Hippocampal formation (tissue), 2 donors: ENCODE measurements around the gene PRKCE.
A peak's percentile ranks its signal among the peaks of the same experiment; 100 is the strongest.

Source experiments
- DNase-seq, 2 donors: peaks; one replicate each; lab custom pipeline; 2025; lab: John Stamatoyannopoulos, UW

The PRKCE gene

DNA sequence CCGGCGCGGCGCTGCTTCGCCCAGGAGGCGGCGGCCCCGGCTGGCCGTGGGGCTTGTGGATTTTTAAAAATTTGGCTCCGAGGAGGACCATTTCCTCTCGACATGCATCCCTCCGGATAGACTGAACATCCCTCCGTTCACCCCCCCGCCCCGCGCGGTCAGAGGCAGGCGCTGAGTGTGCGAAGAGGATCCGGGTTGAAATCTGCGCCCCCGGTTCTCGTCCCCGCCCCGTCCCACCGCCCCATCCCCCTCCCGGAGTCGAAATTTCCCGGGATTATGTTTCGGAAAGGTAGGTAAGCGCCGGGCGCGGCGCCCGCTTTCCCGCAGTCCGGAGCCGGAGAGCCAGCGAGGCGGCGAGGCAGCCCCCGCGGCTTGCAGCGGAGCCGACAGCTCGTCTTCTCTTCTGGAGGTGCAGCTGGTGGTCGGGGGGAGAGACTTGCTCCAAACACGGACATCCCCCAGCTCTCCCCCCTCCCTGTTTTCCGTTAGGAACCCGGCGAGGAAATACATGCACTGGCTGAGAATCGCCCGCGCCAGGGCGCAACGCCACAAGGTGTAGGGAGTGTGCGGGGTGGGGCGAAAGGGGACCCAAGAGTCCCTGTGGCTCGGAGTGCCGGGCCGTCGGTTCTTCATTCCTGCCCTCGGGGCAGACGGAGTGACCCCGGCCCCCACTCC, at the start of gene PRKCE:
TSS of gene PRKCE (plus strand) at position 261 of the 675 bp plus-strand sequence.
- peak in 1 of 2 donors; percentile 55 for DNase-seq

GRCh38 chr2:45602624-45603023, 48.9 kb upstream of the PRKCE start:
- no peak for DNase-seq

- DNase-seq: no peak
These were observed 46.4 kb upstream of the PRKCE start for GRCh38 chr2:45605116-45605515.

DNA sequence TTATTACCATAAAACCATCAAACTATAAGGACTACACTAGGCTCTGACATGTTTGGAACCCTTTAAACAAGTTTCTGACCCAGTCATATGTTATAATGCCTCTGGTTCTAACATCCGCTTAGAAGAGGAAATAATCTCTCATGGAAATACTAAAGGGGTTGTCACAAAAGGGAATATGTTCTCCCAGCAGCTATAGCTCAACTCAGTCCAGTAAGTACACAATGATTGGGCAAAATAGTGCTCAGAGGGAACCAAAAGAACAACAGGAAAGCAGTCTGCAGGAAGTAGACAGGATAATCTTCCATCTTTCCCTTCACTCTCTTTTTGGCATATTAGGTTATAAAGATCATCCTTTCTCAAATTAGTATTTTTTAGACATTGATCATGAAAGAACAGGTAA, 44.7 kb upstream of the PRKCE start:
- DNase-seq: no peak

DNA sequence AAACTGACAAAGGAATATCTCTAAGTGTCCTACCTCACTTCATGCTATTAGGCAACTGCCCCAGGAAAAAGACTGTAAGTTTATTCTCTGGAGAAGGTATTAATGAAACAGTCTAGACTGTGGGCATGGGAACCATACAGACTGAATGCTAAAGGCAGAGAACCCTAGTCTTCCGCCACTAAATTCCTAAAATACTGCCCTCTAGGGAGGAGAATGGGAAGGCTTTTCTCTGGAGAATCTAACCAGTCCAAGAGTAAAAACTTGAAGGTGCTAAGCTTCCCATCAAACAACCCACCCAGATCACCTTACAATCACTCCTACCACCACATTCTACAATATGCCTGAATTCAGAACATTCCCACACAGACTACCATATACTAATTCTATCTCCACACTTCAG, 43.8 kb upstream of the PRKCE start:
- no peak for DNase-seq

DNA sequence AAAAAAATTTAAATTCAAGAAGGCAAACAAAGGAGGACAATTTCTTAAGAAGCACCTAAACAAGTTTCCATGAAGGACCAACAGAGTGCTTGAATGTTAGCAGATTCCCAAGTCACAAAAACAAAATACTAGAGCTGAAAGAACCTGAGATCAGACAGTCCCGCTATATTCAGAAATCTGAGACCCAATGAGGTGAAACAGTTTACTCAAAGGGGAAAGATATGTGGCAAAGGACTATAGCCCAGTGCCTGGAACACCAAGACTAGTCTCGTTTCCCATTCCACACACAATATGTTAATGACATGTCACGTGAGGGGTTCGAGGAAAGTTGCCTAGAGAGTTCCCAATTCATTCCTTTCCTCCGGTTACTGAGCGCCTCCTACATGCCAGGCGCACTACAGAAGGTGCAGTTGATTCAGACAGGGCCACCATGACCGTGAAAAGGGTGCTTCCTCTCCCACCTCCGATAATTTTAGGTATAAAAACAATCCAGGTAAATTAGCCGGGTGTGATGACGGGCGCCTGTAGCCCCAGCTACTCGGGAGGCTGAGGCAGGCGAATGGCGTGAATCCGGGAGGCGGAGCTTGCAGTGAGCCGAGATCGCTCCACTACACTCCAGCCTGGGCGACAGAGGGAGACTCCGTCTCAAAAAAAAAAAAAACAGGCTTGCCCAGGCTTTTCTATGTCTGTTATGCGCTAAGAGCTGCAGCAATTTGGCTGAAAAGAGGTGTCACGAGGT, 41.0 kb upstream of the PRKCE start:
- peak; percentile 41 to 60 for DNase-seq

GRCh38 chr2:45611020-45611859, 40.2 kb upstream of the PRKCE start, which contains the start of gene SRBD1:
Gene SRBD1 (minus strand): TSS chr2:45611267. CDS start chr2:45605441, 5,826 bp downstream.
- DNase-seq: peak; percentile 87 to 91

GRCh38 chr2:45612285-45612684, 39.2 kb upstream of the PRKCE start:
- no peak for DNase-seq

- DNase-seq: no peak
These were observed 38.7 kb upstream of the PRKCE start for GRCh38 chr2:45612731-45613130.

GRCh38 chr2:45614330-45614729, 37.1 kb upstream of the PRKCE start:
- peak in 1 of 2 donors; percentile 6 for DNase-seq

DNA sequence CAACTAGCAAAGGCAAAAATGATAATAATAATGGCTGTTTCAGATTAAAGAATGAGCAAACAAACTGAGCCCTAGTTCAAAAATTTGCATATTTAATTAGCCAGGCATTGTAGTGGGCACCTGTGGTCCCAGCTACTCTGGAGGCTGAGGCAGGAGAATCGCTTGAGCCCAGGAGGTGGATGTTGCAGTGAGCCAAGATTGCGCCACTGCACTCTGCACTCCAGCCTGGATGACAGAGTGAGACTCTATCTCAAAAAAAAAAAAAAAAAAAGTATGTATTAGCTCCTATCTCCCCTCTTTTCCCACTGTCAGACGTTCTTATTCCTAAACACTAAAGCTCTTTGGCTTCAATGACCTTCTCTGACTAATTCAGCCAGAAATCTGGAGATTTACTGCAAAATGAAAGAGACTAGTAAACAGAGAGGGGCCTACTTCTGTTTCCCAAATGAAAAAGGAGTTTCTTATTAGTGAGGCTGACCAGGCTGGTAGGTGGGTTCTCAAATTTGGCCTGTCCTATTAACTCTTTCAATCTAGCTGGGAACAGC, 36.5 kb upstream of the PRKCE start:
- DNase-seq: no peak

DNA sequence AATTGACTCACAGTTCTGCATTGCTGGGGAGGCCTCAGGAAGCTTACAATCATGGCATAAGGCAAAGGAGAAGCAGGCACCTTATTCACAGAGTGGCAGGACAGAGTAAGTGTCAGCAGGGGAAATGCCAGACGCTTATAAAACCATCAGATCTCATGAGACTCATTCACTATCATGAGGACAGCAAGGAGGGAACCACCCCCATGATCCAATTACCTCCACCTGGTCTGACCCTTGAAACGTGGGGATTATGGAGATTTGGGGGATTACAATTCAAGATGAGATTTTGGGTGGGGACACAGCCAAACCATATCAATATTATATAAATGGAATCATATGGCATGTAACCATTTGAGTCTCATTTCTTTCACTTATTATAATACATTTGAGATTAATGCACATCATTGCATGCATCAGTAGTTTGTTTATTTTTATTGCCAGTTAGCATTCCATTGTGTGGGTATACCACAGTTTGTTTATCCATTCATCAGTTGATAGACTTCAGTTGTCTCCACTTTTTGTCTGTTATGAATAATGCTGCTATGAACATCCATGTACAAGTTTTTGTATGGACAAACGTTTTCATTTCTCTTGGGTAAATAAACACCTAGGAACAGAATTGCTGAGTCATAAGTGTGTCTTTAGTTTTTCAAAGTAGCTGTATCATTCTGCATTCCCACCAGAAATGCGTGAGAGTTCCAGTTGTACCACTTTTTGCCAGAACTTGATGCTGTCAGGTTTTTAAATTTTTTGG, 34.6 kb upstream of the PRKCE start:
- DNase-seq: no peak

- no peak for DNase-seq
These were observed 34.0 kb upstream of the PRKCE start for GRCh38 chr2:45617496-45617895.

DNA sequence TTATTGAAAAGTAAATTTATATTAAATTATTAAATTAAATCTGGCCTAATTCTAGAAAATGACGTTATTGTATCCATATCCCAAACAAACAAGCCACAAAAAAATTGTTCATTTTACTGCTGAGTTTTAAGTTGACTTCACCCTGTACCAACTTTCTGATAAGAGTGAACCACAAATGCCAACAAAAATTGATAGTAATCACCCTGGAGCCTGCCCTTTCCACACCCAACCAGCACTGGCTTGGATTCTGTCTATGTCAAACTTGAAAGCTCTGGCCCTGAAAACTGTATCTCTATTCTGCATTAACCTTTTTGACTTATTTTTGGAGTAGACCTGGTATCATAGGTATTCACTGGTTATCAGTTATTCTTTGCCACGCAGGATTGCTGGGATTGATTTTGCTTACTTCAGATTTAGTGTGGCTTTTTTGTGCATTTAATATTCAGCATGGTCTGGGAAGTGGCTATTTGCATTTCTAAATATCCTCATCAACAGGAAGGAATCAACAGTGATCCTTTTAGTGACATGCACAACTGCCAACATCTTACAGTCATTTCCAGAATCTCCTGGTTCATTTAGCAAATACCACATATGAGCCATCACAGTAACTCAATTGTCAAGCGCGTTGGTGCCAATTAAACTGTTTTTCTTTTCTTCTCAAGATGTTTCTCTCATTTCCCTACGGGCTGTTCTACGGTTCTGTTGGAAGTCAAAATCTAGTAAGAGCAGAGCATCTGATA, 29.0 kb upstream of the PRKCE start:
- no peak for DNase-seq

- DNase-seq: no peak
These were observed 28.4 kb upstream of the PRKCE start for GRCh38 chr2:45623098-45623497.

GRCh38 chr2:45625824-45626223, 25.7 kb upstream of the PRKCE start:
- no peak for DNase-seq

- DNase-seq: no peak
These were observed 24.9 kb upstream of the PRKCE start for GRCh38 chr2:45626387-45627221.

DNA sequence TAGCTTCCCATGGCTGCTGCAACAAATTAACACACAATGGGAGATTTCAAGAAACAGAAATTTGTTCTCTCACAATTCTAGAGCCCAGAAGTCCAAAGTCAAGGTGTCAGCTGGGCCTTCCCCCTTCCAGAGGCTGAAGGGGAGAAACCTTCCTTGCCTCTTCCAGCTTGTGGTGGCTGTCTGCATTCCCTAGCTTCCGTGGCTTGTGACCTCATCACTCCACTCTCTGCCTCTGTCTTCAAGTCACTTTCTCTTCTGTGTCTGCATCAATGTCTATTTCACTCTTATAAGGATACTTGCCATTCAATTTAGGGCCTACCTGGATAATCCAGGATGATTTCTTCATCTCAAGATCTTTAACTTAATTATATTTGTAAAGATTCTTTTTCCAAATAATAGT, 23.6 kb upstream of the PRKCE start:
- no peak for DNase-seq

GRCh38 chr2:45629971-45630370, 21.5 kb upstream of the PRKCE start:
- no peak for DNase-seq

- DNase-seq: no peak
These were observed 20.2 kb upstream of the PRKCE start for GRCh38 chr2:45631319-45631718.
